ENCODE results near the gene C2orf76.

DNA sequence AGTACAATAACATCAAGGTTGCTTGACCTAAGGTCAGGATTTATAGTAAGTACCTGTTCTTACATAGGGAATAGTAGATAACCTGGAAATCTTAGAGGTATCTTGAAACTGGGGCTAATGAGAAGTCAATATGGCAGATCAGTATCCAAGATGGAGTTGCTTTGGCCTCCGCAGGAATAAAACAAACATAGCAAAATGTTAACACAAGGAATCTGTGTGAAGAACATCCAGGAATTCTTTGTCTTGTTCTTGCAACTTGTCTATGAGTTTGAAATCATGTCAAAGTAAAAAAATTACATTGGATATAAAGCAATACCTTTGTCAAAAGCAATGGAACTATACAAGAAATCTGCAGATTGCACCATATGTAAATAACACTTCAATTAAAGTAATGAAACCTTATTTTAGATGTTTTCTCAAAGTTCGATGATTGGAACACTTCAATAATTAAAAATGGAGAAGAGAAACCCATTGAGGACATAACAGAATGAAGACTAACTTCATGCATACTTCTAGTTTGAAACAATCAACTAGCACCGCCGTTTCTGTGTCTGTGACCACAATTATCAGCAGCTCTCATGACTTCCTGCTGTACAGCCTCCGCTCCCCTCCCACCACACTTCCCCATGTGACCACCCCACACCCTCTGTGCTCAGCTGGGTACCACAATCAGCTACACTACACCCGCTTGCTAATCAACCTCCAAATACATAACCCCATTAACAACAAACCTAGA lies 27.6 kb downstream of the C2orf76 start:
- TF ChIP-seq, protein P1, sequence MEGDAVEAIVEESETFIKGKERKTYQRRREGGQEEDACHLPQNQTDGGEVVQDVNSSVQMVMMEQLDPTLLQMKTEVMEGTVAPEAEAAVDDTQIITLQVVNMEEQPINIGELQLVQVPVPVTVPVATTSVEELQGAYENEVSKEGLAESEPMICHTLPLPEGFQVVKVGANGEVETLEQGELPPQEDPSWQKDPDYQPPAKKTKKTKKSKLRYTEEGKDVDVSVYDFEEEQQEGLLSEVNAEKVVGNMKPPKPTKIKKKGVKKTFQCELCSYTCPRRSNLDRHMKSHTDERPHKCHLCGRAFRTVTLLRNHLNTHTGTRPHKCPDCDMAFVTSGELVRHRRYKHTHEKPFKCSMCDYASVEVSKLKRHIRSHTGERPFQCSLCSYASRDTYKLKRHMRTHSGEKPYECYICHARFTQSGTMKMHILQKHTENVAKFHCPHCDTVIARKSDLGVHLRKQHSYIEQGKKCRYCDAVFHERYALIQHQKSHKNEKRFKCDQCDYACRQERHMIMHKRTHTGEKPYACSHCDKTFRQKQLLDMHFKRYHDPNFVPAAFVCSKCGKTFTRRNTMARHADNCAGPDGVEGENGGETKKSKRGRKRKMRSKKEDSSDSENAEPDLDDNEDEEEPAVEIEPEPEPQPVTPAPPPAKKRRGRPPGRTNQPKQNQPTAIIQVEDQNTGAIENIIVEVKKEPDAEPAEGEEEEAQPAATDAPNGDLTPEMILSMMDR (IDR thresholded peaks at IDR 0.05), result no peak
- TF ChIP-seq POLR2A (IDR thresholded peaks at IDR 0.05), result no peak

Data from adrenal gland (tissue), 5 donors.